IPS-18a (cell line): ENCODE results near the gene TYR.
"Not testable (repeated sequence)": the region's sequence is repeated elsewhere in the genome, so short reads cannot be mapped to it uniquely, and the experiment has no call there.

ENCODE experiments used
- H3K27ac ChIP-seq: one replicate; pipeline ENCODE4 v1.5.1; 2013; ENCODE audit warnings: low read length
- H3K27me3 ChIP-seq: one replicate; pipeline ENCODE4 v1.6.1; 2013; ENCODE audit warnings: mild to moderate bottlenecking, low read length; ENCODE audit not compliant: control insufficient read depth, insufficient read depth
- H3K36me3 ChIP-seq: one replicate; pipeline ENCODE4 v1.6.1; 2013; ENCODE audit warnings: low read depth, low read length; ENCODE audit not compliant: control insufficient read depth
- H3K4me1 ChIP-seq: one replicate; pipeline ENCODE4 v1.6.1; 2013; ENCODE audit warnings: low read depth, low read length; ENCODE audit not compliant: control insufficient read depth
- H3K4me3 ChIP-seq: one replicate; pipeline ENCODE4 v1.5.1; 2013; ENCODE audit warnings: low read length
- H3K9ac ChIP-seq: one replicate; pipeline ENCODE4 v1.6.1; 2013; ENCODE audit warnings: mild to moderate bottlenecking, low read length, moderate library complexity
- H3K9me3 ChIP-seq: one replicate; pipeline ENCODE4 v1.6.1; 2013; ENCODE audit warnings: low read depth, low read length; ENCODE audit not compliant: control insufficient read depth

TYR gene

DNA sequence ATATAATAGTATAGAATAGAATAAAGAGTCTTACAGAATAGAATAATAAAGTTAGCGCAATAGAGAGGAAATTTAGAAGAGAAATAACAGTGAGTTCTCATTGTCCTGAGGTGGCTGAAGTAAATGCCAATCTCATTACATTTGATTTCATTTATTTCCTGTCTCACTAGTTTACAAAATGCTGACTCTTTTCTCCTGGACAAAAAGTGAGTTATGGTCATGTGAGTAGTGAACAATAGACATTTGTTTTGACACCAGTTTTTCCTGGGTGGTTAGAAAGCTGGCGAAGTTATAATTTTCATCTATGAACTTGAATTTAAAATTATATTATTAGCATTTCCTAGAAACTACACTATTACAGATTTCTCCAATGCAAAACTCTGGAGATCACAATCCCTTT, 143.7 kb downstream of the TYR start:
- H3K4me3 ChIP-seq, result no peak overlapping the region
- no peaks in the 10 kb centered on the region for H3K27me3 ChIP-seq
- no peaks in the 10 kb centered on the region for H3K36me3 ChIP-seq
- H3K9me3 ChIP-seq, result no peaks in the 10 kb centered on the region
- H3K4me1 ChIP-seq, result no peaks in the 10 kb centered on the region
- H3K27ac ChIP-seq, result no peak overlapping the region
- no peak overlapping the region for H3K9ac ChIP-seq

DNA sequence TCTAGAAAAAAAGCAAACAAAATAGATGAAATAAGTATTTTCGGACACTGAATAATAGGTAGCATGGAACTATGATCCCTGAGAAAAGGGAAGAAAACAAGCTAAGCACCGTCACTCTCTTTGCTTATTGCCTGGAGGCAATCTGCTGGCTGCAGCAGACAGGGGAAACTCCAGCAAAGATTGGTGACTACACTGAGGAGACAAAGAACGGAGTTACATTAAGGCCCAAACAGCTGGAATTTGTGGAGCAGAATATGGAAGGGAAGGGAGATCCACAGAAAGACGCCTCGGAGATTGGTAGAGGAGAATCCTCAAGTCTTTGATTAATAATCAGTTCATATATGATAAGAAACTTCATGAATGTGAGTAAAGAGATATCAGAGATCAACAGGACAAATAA, 150.2 kb downstream of the TYR start:
- no peak overlapping the region for H3K27ac ChIP-seq
- no peak overlapping the region for H3K4me3 ChIP-seq
- no peaks in the 10 kb centered on the region for H3K27me3 ChIP-seq
- H3K36me3 ChIP-seq, result no peaks in the 10 kb centered on the region
- peaks cover 10% of the 10 kb centered on the region for H3K4me1 ChIP-seq
- no peak overlapping the region for H3K9ac ChIP-seq
- no peaks in the 10 kb centered on the region for H3K9me3 ChIP-seq

DNA sequence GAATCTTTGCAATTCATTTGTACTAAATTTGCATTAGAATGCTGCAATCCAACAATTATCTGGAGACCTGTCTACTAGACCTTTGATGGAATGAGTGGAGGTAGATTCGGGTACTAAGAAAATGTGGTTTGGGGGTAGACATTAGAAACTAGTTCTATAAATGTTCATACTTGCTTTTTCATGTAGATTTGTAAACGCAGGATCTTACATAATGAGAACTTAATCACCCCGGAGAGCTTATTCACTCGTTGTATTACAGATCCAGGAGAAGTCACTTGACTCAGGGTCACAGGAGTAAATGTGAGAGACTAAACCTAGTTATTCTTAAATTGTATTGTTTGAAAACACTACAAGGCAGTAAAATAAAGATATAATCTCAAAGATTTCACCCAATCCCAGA, 154.3 kb downstream of the TYR start:
- H3K36me3 ChIP-seq, H3K9me3 ChIP-seq: not testable (repeated sequence)

DNA sequence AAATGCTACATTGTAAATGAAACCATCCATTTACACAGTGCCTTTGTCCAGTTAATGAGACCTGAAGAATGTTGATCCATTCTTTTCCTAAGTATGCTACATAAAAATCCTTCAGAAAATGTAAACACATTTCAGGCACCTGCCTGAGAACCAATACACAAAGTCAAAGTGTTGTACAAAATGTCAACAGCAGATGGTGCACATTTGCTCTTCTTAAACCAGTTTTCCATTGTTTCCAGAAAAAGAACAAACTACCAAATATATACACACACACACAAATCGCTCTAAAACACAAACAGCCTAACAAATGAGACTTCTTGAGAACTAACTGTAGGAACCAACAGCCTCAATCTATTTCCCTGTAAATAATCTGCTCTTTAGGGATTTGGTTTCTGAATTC, 156.0 kb downstream of the TYR start:
- not testable (repeated sequence) for H3K9ac ChIP-seq, H3K9me3 ChIP-seq, H3K4me1 ChIP-seq, H3K4me3 ChIP-seq, H3K27me3 ChIP-seq, H3K27ac ChIP-seq, H3K36me3 ChIP-seq

More for the DNA sequence above, 154.3 kb downstream of the TYR start:
- H3K4me1 ChIP-seq, result peaks cover 10% of the 10 kb centered on the region
- H3K4me3 ChIP-seq, H3K27me3 ChIP-seq, H3K27ac ChIP-seq, H3K9ac ChIP-seq: not testable (repeated sequence)

DNA sequence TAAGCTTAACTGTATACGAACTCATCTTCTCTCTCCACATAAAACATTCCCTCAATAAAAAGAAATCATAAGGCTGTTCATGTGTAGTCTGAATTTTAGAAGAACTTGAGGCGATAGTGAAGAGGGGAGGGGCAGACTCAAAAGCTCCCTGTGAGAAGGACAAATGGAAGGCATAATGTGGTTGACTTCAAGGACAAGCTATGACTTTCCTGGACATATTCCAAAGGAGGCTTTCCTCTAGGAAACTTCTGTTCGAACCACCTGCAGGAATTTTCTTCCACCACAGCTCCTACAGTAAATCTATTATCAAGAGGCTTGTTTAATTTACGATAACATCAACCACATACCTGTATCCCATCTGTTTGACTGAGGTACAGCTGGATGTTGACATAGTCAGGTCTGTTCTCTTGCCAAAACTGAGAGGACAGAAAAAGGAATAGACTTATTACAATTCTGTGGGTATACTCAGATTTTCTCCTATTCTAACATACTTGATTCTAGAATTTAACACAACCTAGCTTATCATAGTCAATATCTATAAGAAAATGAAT, 159.5 kb downstream of the TYR start:
- not testable (repeated sequence) for H3K4me1 ChIP-seq, H3K9me3 ChIP-seq, H3K27me3 ChIP-seq, H3K9ac ChIP-seq, H3K36me3 ChIP-seq, H3K4me3 ChIP-seq, H3K27ac ChIP-seq

DNA sequence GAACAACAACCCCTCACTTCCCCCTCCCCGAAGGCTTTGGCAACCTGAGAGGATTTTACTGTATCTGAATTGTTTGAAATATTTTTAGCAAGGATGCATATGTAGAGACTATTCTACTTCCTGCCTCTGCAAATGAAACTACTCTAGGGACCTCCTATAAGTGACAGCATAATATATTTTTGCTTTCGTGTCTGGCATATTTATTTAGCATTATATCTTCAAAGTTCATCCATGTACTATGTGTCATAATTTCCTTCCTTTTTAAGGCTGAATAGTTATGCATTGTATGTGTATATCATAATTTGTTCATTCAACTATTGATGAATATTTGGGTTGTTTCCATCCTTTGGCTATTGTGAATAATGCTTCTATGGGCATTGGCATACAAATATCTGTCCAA, 160.4 kb downstream of the TYR start:
- not testable (repeated sequence) for H3K9me3 ChIP-seq, H3K36me3 ChIP-seq, H3K27me3 ChIP-seq, H3K27ac ChIP-seq, H3K4me1 ChIP-seq, H3K4me3 ChIP-seq, H3K9ac ChIP-seq

DNA sequence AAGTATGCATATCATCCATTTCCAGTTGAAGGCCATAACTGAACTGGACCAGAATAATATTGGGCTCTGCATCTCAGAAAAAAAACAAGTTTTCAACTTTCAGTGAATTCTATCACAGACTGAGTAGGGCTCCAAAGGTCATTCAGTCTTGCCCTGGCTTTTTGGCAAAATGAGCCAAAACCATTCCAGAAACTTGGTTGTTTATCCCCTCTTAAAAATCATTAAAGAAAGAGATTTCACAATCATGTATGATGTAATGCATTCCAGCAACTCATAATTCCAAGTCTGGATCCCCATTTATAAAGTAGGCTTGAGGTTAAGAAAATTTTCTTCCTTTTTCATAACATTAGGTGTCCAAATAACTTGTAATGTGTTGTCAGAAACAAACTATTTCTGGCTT, 162.8 kb downstream of the TYR start:
- H3K9me3 ChIP-seq, H3K27me3 ChIP-seq, H3K4me3 ChIP-seq, H3K27ac ChIP-seq, H3K36me3 ChIP-seq, H3K4me1 ChIP-seq, H3K9ac ChIP-seq: not testable (repeated sequence)

DNA sequence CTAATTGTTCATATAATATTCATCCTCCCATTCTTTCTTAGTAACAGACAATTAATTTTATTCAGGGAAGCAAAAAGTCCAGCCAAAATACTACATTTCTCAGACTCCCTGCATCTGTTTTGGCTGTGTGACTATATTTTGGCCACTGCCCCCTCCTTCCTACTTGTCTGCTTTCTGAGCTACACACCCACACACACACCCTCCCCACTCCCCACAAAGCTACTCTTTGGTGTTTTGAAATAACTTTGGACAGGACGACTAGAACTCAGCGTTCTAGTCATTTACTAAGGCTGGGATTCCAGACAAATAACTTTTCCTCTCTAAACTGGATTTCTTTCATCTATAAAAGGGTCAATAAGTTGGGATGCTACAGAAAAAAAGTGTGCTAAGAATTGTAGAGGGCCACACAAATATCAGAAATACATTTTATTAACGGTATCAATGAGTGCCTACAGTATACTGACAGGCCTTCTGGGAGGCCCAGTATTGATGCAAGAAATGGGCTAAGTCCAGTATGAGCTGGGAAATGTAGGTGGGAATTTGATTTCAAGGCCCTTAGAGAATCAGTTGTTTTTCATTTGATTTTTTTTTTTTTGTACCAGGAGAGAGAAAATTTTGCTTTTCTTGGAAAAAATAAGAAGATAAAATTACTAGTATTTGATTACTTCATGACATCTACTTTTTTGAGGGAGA, 165.4 kb downstream of the TYR start:
- H3K27ac ChIP-seq, H3K9me3 ChIP-seq, H3K4me3 ChIP-seq, H3K9ac ChIP-seq, H3K4me1 ChIP-seq, H3K27me3 ChIP-seq, H3K36me3 ChIP-seq: not testable (repeated sequence)
